Esophagus muscularis mucosa (tissue), 4 donors: ENCODE measurements around the gene SZT2.

Experiments
- CTCF ChIP-seq, 3 experiments: fragments of 200-600 bp in 2 of 3; fragments of 450-650 bp in 1 of 3; sonication (generic) in 2 of 3; IDR thresholded peaks; one replicate each; pipeline ENCODE4 v1.5.1; 2017 to 2019; ENCODE audit warnings: antibody characterized with exemption in 3 of 3, mild to moderate bottlenecking in 2 of 3, moderate library complexity in 1 of 3
- EP300 ChIP-seq: sonication (generic); formaldehyde crosslinking; IDR thresholded peaks from one replicate; pipeline ENCODE4 v1.6.1; 2017; ENCODE audit warnings: antibody characterized with exemption
- POLR2AphosphoS5 ChIP-seq, 2 donors: sonication (generic); formaldehyde crosslinking; IDR thresholded peaks; one replicate each; pipeline ENCODE4 v1.6.1; 2017; ENCODE audit warnings: antibody characterized with exemption in 2 of 2

- TF ChIP-seq POLR2AphosphoS5 (IDR thresholded peaks at IDR 0.05) (no peak), CTCF (IDR thresholded peaks at IDR 0.05) (no peak), EP300 (no peak)
These were observed 44.6 kb upstream of the SZT2 start for GRCh38 chr1:43345120-43345519.
